ENCODE results near the gene CERS4. TPM values are rescaled to one million over a fixed set of nuclear protein-coding genes. Genes with fewer than 3 reads are reported as not detected.

The CERS4 gene
- total RNA-seq, 2 donors from 2014 or later, result 170 to 176 TPM

GRCh38 chr19:8250596-8250995, 41.4 kb downstream of the CERS4 start:
- H3K27ac ChIP-seq, result peak overlapping the region; percentile 66 to 73

DNA sequence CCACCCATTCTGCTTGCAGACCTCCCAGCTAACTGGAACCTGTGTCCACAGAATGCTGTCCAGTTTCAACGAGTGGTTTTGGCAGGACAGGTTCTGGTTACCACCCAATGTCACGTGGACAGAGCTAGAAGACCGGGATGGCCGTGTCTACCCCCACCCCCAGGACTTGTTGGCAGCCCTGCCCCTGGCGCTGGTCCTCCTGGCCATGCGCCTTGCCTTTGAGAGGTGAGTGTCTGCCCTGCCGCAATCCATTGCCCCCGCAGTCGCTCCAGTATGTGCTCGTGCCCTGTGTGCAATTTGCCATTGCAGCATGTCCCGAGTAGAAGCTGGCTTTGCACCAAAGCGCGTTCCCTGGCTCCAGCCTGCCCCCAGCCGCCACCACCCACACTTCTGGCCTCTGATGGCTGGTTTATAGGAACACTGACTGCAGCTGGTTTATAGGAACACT, 41.9 kb downstream of the CERS4 start:
- Histone ChIP-seq H3K4me1 (replicated peaks) (no peaks in the 10 kb centered on the region), H3K4me3 (no peak overlapping the region), H3K9me3 (no peaks in the 10 kb centered on the region), H3K36me3 (peaks cover 0 to 2% of the 10 kb centered on the region in 2 donors), H3K27me3 (replicated peaks; ENCODE audit: insufficient read depth) (no peaks in the 10 kb centered on the region), H3K27ac (peak overlapping the region; percentile 66 to 73)
- peak; percentile 89 for DNase-seq (ENCODE audit: low spot score)
- WGBS, result 13% methylated on average over 14 of the region's 14 CpGs
- TF ChIP-seq POLR2A (IDR thresholded peaks at IDR 0.05) (no peak), POLR2AphosphoS5 (IDR thresholded peaks at IDR 0.05) (peak; percentile 90), CTCF (IDR thresholded peaks at IDR 0.05) (peak in 3 of 4 experiments; percentile 29 to 45 (median 43))
- intact Hi-C loops (cut with DNase I), result loop anchor here (2.0 to 10.0 kb wide), 3 partner anchors 246 to 396 kb away; partner anchors contain the start of gene ELAVL1

More at GRCh38 chr19:8250596-8250995, 41.4 kb downstream of the CERS4 start:
- no peaks in the 10 kb centered on the region for H3K36me3 ChIP-seq
- H3K4me3 ChIP-seq, result no peak overlapping the region
- no peaks in the 10 kb centered on the region for H3K4me1 ChIP-seq (replicated peaks)
- TF ChIP-seq POLR2AphosphoS5 (IDR thresholded peaks at IDR 0.05), result no peak
- no peak for TF ChIP-seq CTCF (IDR thresholded peaks at IDR 0.05)
- TF ChIP-seq POLR2A (IDR thresholded peaks at IDR 0.05), result no peak
- intact Hi-C loops (cut with DNase I), result loop anchor here (2.0 to 10.0 kb wide), 3 partner anchors 246 to 396 kb away; partner anchors contain the start of gene ELAVL1
- no peaks in the 10 kb centered on the region for H3K9me3 ChIP-seq
- WGBS, result 78% methylated on average over 7 of the region's 7 CpGs
- no peak for DNase-seq (ENCODE audit: low spot score)
- H3K27me3 ChIP-seq (replicated peaks; ENCODE audit: insufficient read depth), result no peaks in the 10 kb centered on the region

DNA sequence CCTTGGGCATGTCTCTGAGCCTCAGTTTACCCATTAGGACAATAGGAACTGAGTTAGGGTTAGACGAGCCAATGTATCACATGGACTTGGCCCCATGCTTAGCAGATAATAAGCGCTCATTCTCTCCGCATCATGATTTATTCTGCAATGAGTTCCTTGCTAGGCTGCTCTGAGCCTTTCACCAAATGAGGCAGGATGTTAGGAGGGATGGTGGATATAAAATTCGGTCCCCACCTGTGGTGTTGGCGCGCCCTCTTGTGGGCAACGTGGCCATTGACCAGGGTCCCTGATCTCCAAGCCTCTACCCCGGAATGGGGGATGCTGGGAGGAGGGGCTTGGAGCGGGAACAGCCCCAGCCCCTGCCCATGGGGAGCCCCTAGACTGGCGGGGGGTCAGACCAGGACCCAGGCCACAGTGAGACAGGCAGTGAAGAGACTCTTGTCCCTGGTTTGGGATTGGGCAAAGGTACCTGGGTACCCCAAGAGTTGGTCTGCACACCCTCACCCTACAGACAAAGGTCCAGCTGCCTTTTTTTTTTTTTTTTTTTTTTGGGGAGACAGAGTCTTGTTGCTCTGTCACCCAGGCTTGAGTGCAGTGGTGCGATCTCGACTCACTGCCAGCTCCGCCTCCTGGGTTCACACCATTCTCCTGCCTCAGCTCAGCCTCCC, 43.9 kb downstream of the CERS4 start:
- no peaks in the 10 kb centered on the region for H3K27me3 ChIP-seq (replicated peaks; ENCODE audit: insufficient read depth)
- peak; percentile 66 for DNase-seq (ENCODE audit: low spot score)
- 28% methylated on average over 13 of the region's 13 CpGs for WGBS
- peaks cover 0 to 6% of the 10 kb centered on the region in 2 donors for H3K36me3 ChIP-seq
- no peaks in the 10 kb centered on the region for H3K9me3 ChIP-seq
- no peak overlapping the region for H3K4me3 ChIP-seq
- no peaks in the 10 kb centered on the region for H3K4me1 ChIP-seq (replicated peaks)
- H3K27ac ChIP-seq, result no peak overlapping the region
- intact Hi-C loops (cut with DNase I), result loop anchor here (1.0 to 10.0 kb wide), 3 partner anchors 95 to 398 kb away; partner anchors contain the start of gene ELAVL1
- no peak for TF ChIP-seq POLR2A (IDR thresholded peaks at IDR 0.05)
- peak; percentile 81 to 95 (median 92) for TF ChIP-seq CTCF (IDR thresholded peaks at IDR 0.05)
- TF ChIP-seq POLR2AphosphoS5 (IDR thresholded peaks at IDR 0.05), result peak; percentile 55

- Histone ChIP-seq H3K4me3 (no peak overlapping the region), H3K27ac (no peak overlapping the region), H3K36me3 (peaks cover 0 to 6% of the 10 kb centered on the region in 2 donors), H3K9me3 (no peaks in the 10 kb centered on the region), H3K4me1 (replicated peaks) (no peaks in the 10 kb centered on the region), H3K27me3 (replicated peaks; ENCODE audit: insufficient read depth) (no peaks in the 10 kb centered on the region)
- WGBS, result 82% methylated on average over 11 of the region's 12 CpGs
- DNase-seq (ENCODE audit: low spot score), result no peak
- TF ChIP-seq POLR2AphosphoS5 (IDR thresholded peaks at IDR 0.05) (no peak), CTCF (IDR thresholded peaks at IDR 0.05) (no peak), POLR2A (IDR thresholded peaks at IDR 0.05) (no peak)
- intact Hi-C loops (cut with DNase I), result loop anchor here (1.0 to 10.0 kb wide), 3 partner anchors 95 to 399 kb away; partner anchors contain the start of gene ELAVL1
Observed at GRCh38 chr19:8253678-8254077, 44.5 kb downstream of the CERS4 start.

Data from prostate gland (tissue), 2 donors.